ENCODE measurements around the gene PDE7B.

The PDE7B gene

GRCh38 chr6:136087986-136088385 lies 236.5 kb downstream of the PDE7B start:
- H3K27me3 ChIP-seq (ENCODE audit: insufficient read depth, poor library complexity, severe bottlenecking): no peaks in the 10 kb centered on the region
- no peak overlapping the region for H3K27ac ChIP-seq (replicated peaks)
- H3K4me3 ChIP-seq (replicated peaks; ENCODE audit: insufficient read depth, low read length): no peak overlapping the region
- DNase-seq (ENCODE audit: low read depth in 1 of 2, low spot score in 1 of 2): no peak
- TF ChIP-seq REST (IDR thresholded peaks at IDR 0.05; ENCODE audit: insufficient replicate concordance, low read depth) (no peak), GABPA (IDR thresholded peaks at IDR 0.05; ENCODE audit: low read depth) (no peak), SPI1 (IDR thresholded peaks at IDR 0.05; ENCODE audit: borderline replicate concordance, low read depth) (no peak), CTCF (IDR thresholded peaks at IDR 0.05; ENCODE audit: insufficient read depth, low read length) (no peak), POLR2AphosphoS5 (IDR thresholded peaks at IDR 0.05; ENCODE audit: low read depth) (no peak)

GRCh38 chr6:136088693-136089092 lies 237.2 kb downstream of the PDE7B start:
- no peak overlapping the region for H3K27ac ChIP-seq (replicated peaks)
- no peak for DNase-seq (ENCODE audit: low read depth in 1 of 2, low spot score in 1 of 2)
- no peak for TF ChIP-seq SPI1 (IDR thresholded peaks at IDR 0.05; ENCODE audit: borderline replicate concordance, low read depth)
- TF ChIP-seq REST (IDR thresholded peaks at IDR 0.05; ENCODE audit: insufficient replicate concordance, low read depth): no peak

GRCh38 chr6:136089876-136090275 lies 238.4 kb downstream of the PDE7B start:
- no peak for DNase-seq (ENCODE audit: low read depth in 1 of 2, low spot score in 1 of 2)
- Histone ChIP-seq H3K27ac (replicated peaks) (no peak overlapping the region), H3K4me3 (replicated peaks; ENCODE audit: insufficient read depth, low read length) (no peak overlapping the region), H3K27me3 (ENCODE audit: insufficient read depth, poor library complexity, severe bottlenecking) (no peaks in the 10 kb centered on the region)
- TF ChIP-seq SPI1 (IDR thresholded peaks at IDR 0.05; ENCODE audit: borderline replicate concordance, low read depth): no peak
- no peak for TF ChIP-seq REST (IDR thresholded peaks at IDR 0.05; ENCODE audit: insufficient replicate concordance, low read depth)
- TF ChIP-seq CTCF (IDR thresholded peaks at IDR 0.05; ENCODE audit: insufficient read depth, low read length): no peak
- TF ChIP-seq POLR2AphosphoS5 (IDR thresholded peaks at IDR 0.05; ENCODE audit: low read depth): no peak
- no peak for TF ChIP-seq GABPA (IDR thresholded peaks at IDR 0.05; ENCODE audit: low read depth)

More at GRCh38 chr6:136088693-136089092, 237.2 kb downstream of the PDE7B start:
- Histone ChIP-seq H3K27me3 (ENCODE audit: insufficient read depth, poor library complexity, severe bottlenecking) (no peaks in the 10 kb centered on the region), H3K4me3 (replicated peaks; ENCODE audit: insufficient read depth, low read length) (no peak overlapping the region)

- DNase-seq (ENCODE audit: low read depth in 1 of 2, low spot score in 1 of 2): no peak
- TF ChIP-seq SPI1 (IDR thresholded peaks at IDR 0.05; ENCODE audit: borderline replicate concordance, low read depth) (no peak), GABPA (IDR thresholded peaks at IDR 0.05; ENCODE audit: low read depth) (no peak), POLR2AphosphoS5 (IDR thresholded peaks at IDR 0.05; ENCODE audit: low read depth) (no peak), REST (IDR thresholded peaks at IDR 0.05; ENCODE audit: insufficient replicate concordance, low read depth) (no peak), CTCF (IDR thresholded peaks at IDR 0.05; ENCODE audit: insufficient read depth, low read length) (no peak)
- H3K4me3 ChIP-seq (replicated peaks; ENCODE audit: insufficient read depth, low read length): no peak overlapping the region
- no peaks in the 10 kb centered on the region for H3K27me3 ChIP-seq (ENCODE audit: insufficient read depth, poor library complexity, severe bottlenecking)
- H3K27ac ChIP-seq (replicated peaks): no peak overlapping the region
These were observed 239.4 kb downstream of the PDE7B start for GRCh38 chr6:136090929-136091328.
